Measurements from ENCODE around the gene EPB41. TPM values are rescaled to one million over a fixed set of nuclear protein-coding genes. Genes with fewer than 3 reads are reported as not detected.

EPB41 gene
- total RNA-seq, 2 experiments from 2014 or later, result 138 to 145 TPM

DNA sequence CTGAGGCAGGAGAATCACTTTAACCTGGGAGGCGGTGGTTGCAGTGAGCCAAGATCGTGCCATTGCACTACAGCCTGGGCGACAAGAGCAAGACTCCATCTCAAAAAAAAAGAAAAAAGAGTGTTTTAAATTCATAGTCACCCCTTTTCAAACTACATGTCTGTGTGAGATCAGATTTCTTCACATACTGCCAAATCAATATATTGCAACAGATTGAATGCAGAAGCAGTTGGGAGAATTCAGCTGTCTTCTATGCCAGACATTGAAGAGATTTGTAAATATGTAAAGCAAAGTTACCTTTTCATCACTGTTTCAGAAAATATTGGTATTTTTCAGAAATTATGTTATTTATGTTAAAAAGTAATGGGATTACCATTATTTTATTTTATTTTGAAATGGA is 108.3 kb downstream of the EPB41 start:
- no peak overlapping the region for H3K4me3 Mint-ChIP-seq
- intact Hi-C loops (cut with DNase I, micrococcal nuclease), result no loop called here
- no peak overlapping the region for H3K27ac Mint-ChIP-seq
- H3K27ac ChIP-seq (ENCODE audit: low read depth in 1 of 2, low read length in 2 of 2), result no peak overlapping the region
- DNase-seq (no peak), ATAC-seq (ENCODE audit: poor library complexity) (no peak)
- no peaks in the 10 kb centered on the region for H3K27me3 ChIP-seq (ENCODE audit: control insufficient read depth in 1 of 2, insufficient read depth in 2 of 2, low read length in 2 of 2)
- H3K36me3 ChIP-seq (ENCODE audit: insufficient read depth, low read length), result peaks cover 41% of the 10 kb centered on the region
- H3K27me3 Mint-ChIP-seq, result no peaks in the 10 kb centered on the region
- H3K4me1 ChIP-seq (ENCODE audit: insufficient read depth, low read length), result no peaks in the 10 kb centered on the region
- no peak overlapping the region for H3K4me3 ChIP-seq (ENCODE audit: low read length)
- no peaks in the 10 kb centered on the region for H3K9me3 ChIP-seq (ENCODE audit: control insufficient read depth in 1 of 2, insufficient read depth in 1 of 2, low read length in 2 of 2)
- TF ChIP-seq, protein P1, sequence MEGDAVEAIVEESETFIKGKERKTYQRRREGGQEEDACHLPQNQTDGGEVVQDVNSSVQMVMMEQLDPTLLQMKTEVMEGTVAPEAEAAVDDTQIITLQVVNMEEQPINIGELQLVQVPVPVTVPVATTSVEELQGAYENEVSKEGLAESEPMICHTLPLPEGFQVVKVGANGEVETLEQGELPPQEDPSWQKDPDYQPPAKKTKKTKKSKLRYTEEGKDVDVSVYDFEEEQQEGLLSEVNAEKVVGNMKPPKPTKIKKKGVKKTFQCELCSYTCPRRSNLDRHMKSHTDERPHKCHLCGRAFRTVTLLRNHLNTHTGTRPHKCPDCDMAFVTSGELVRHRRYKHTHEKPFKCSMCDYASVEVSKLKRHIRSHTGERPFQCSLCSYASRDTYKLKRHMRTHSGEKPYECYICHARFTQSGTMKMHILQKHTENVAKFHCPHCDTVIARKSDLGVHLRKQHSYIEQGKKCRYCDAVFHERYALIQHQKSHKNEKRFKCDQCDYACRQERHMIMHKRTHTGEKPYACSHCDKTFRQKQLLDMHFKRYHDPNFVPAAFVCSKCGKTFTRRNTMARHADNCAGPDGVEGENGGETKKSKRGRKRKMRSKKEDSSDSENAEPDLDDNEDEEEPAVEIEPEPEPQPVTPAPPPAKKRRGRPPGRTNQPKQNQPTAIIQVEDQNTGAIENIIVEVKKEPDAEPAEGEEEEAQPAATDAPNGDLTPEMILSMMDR (IDR thresholded peaks at IDR 0.05), result no peak
- ChIA-PET CTCF (interaction anchor here (0.7 to 1.2 kb wide), 2 partner anchors 141 to 195 kb away, joined by 3 to 5 read pairs; no protein-coding TSS in a partner anchor), POLR2A (interaction anchor here (1.4 kb wide), 1 partner anchor 108 kb away, joined by 4 read pairs; the partner anchor contains the start of gene EPB41)
- H3K4me1 Mint-ChIP-seq (ENCODE audit: low read depth), result no peaks in the 10 kb centered on the region
- peaks cover 60% of the 10 kb centered on the region for H3K36me3 Mint-ChIP-seq (ENCODE audit: low read depth)
- H3K9me3 Mint-ChIP-seq, result no peaks in the 10 kb centered on the region

DNA sequence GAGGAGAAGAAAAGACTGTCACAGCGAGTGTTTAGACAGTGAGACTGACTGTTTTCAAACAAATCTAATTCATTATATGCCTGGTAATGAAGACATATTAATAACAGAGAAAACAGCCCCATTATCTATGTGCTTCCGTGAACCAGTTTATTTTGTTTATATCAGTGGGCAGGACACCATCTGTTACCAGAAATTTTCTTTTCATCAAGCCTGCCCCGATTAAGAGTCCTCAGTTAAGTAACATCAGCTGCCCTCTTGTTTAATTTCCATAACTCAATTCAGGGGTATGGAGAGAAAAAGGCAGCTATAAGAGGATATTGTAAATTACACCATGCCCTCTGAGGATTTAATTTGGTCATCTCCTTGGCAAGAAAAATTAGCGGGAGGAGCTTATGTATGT is 115.3 kb downstream of the EPB41 start:
- Mint-ChIP-seq H3K4me3 (no peak overlapping the region), H3K36me3 (ENCODE audit: low read depth) (peaks cover 87% of the 10 kb centered on the region), H3K9me3 (no peaks in the 10 kb centered on the region), H3K4me1 (ENCODE audit: low read depth) (peaks cover 8% of the 10 kb centered on the region), H3K27ac (no peak overlapping the region), H3K27me3 (no peaks in the 10 kb centered on the region)
- TF ChIP-seq, protein P1 (IDR thresholded peaks at IDR 0.05), result no peak
- intact Hi-C loops (cut with DNase I, micrococcal nuclease), result loop anchor here (5.0 kb wide), 2 partner anchors 173 to 242 kb away; no protein-coding TSS in a partner anchor
- Histone ChIP-seq H3K4me1 (ENCODE audit: insufficient read depth, low read length) (no peaks in the 10 kb centered on the region), H3K27me3 (ENCODE audit: control insufficient read depth in 1 of 2, insufficient read depth in 2 of 2, low read length in 2 of 2) (no peaks in the 10 kb centered on the region), H3K36me3 (ENCODE audit: insufficient read depth, low read length) (peaks cover 69% of the 10 kb centered on the region), H3K27ac (ENCODE audit: low read depth in 1 of 2, low read length in 2 of 2) (no peak overlapping the region), H3K4me3 (ENCODE audit: low read length) (no peak overlapping the region), H3K9me3 (ENCODE audit: control insufficient read depth in 1 of 2, insufficient read depth in 1 of 2, low read length in 2 of 2) (no peaks in the 10 kb centered on the region)
- CTCF ChIA-PET, result interaction anchor here (0.9 to 11.9 kb wide), 3 partner anchors 20 to 152 kb away, joined by 3 to 113 read pairs (median 6); no protein-coding TSS in a partner anchor
- POLR2A ChIA-PET, result interaction anchor here (1.3 kb wide), 1 partner anchor 148 kb away, joined by 5 read pairs; no protein-coding TSS in a partner anchor
- DNase-seq, result no peak
- ATAC-seq (ENCODE audit: poor library complexity), result no peak

DNA sequence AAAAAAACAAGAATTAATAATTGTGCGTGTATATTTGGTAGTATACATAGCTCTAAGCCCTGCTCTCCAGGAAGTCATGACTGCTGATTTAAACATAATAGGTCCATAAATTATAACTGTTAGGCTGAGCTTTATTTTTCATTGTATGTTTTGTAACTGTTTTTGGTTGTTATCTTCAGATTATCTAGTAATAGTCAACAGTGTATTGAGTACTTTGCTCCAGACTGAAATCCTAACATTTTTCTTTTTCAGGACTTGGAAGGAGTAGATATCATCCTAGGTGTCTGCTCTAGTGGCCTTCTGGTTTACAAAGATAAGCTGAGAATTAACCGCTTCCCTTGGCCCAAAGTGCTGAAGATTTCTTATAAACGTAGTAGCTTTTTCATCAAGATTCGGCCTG is 118.5 kb downstream of the EPB41 start:
- POLR2A ChIA-PET, result interaction anchor here (0.9 to 2.9 kb wide), 3 partner anchors 119 to 151 kb away, joined by 4 to 14 read pairs (median 6); partner anchors contain the start of gene EPB41

More for the DNA sequence above, 118.5 kb downstream of the EPB41 start:
- no peaks in the 10 kb centered on the region for H3K27me3 Mint-ChIP-seq
- CTCF ChIA-PET, result interaction anchor here (0.8 to 11.9 kb wide), 8 partner anchors 14 to 248 kb away, joined by 3 to 113 read pairs (median 8); no protein-coding TSS in a partner anchor
- H3K4me3 ChIP-seq (ENCODE audit: low read length), result no peak overlapping the region
- H3K4me1 ChIP-seq (ENCODE audit: insufficient read depth, low read length), result no peaks in the 10 kb centered on the region
- H3K4me3 Mint-ChIP-seq, result no peak overlapping the region
- TF ChIP-seq, protein P1 (IDR thresholded peaks at IDR 0.05), result no peak
- intact Hi-C loops (cut with DNase I, micrococcal nuclease), result loop anchor here (5.0 kb wide), 2 partner anchors 169 to 246 kb away; no protein-coding TSS in a partner anchor
- H3K36me3 Mint-ChIP-seq (ENCODE audit: low read depth), result peaks cover 98% of the 10 kb centered on the region
- no peak overlapping the region for H3K27ac Mint-ChIP-seq
- H3K27ac ChIP-seq (ENCODE audit: low read depth in 1 of 2, low read length in 2 of 2), result no peak overlapping the region
- no peaks in the 10 kb centered on the region for H3K27me3 ChIP-seq (ENCODE audit: control insufficient read depth in 1 of 2, insufficient read depth in 2 of 2, low read length in 2 of 2)
- DNase-seq (no peak), ATAC-seq (ENCODE audit: poor library complexity) (no peak)
- H3K36me3 ChIP-seq (ENCODE audit: insufficient read depth, low read length), result peaks cover 70% of the 10 kb centered on the region
- H3K9me3 ChIP-seq (ENCODE audit: control insufficient read depth in 1 of 2, insufficient read depth in 1 of 2, low read length in 2 of 2), result no peaks in the 10 kb centered on the region
- H3K4me1 Mint-ChIP-seq (ENCODE audit: low read depth), result peaks cover 8% of the 10 kb centered on the region
- no peaks in the 10 kb centered on the region for H3K9me3 Mint-ChIP-seq

Measured in CD4-positive, alpha-beta T cell (primary cell).